Esophagus muscularis mucosa (tissue), 4 donors: ENCODE results near the gene CRTAP.

ENCODE experiments used
- EP300 ChIP-seq: sonication (generic); formaldehyde crosslinking; IDR thresholded peaks from one replicate; pipeline ENCODE4 v1.6.1; 2017; ENCODE audit warnings: antibody characterized with exemption
- POLR2A ChIP-seq: fragments of 450-650 bp; IDR thresholded peaks from one replicate; pipeline ENCODE4 v1.6.1; 2017; ENCODE audit warnings: antibody characterized with exemption, moderate library complexity, mild to moderate bottlenecking, low read depth
- POLR2AphosphoS5 ChIP-seq, 2 donors: sonication (generic); formaldehyde crosslinking; IDR thresholded peaks; one replicate each; pipeline ENCODE4 v1.6.1; 2017; ENCODE audit warnings: antibody characterized with exemption in 2 of 2
- TF ChIP-seq, protein P1 (sequence below), 3 experiments: fragments of 200-600 bp in 2 of 3; fragments of 450-650 bp in 1 of 3; sonication (generic) in 2 of 3; IDR thresholded peaks; one replicate each; pipeline ENCODE4 v1.5.1; 2017 to 2019; ENCODE audit warnings: antibody characterized with exemption in 3 of 3, mild to moderate bottlenecking in 2 of 3, moderate library complexity in 1 of 3

GRCh38 chr3:33096093-33096868 lies 17.5 kb upstream of the CRTAP start:
- TF ChIP-seq, protein P1, sequence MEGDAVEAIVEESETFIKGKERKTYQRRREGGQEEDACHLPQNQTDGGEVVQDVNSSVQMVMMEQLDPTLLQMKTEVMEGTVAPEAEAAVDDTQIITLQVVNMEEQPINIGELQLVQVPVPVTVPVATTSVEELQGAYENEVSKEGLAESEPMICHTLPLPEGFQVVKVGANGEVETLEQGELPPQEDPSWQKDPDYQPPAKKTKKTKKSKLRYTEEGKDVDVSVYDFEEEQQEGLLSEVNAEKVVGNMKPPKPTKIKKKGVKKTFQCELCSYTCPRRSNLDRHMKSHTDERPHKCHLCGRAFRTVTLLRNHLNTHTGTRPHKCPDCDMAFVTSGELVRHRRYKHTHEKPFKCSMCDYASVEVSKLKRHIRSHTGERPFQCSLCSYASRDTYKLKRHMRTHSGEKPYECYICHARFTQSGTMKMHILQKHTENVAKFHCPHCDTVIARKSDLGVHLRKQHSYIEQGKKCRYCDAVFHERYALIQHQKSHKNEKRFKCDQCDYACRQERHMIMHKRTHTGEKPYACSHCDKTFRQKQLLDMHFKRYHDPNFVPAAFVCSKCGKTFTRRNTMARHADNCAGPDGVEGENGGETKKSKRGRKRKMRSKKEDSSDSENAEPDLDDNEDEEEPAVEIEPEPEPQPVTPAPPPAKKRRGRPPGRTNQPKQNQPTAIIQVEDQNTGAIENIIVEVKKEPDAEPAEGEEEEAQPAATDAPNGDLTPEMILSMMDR (IDR thresholded peaks at IDR 0.05), result no peak
- no peak for TF ChIP-seq POLR2A
- TF ChIP-seq POLR2AphosphoS5 (IDR thresholded peaks at IDR 0.05), result peak in 1 of 2 donors; percentile 4
- no peak for TF ChIP-seq EP300
